RWPE1 (cell line): Measurements from ENCODE around the gene FXYD7.

Experiments used
- CTCF ChIA-PET: fragments of 350-600 bp; sonication (Branson Sonifier 250); formaldehyde crosslinking; extraction: SDS; loops from one replicate; lab custom pipeline; 2021; lab: Yijun Ruan, JAX
- POLR2A ChIA-PET: fragments of 400-600 bp; formaldehyde crosslinking; extraction: SDS; loops from one replicate; lab custom pipeline; 2020; ENCODE audit warnings: antibody characterized with exemption; ENCODE audit not compliant: low non-redundant PET; lab: Yijun Ruan, JAX
- DNase-seq: peaks from one replicate; pipeline ENCODE4 v3.0.0; 2012; ENCODE audit warnings: low spot score
- H3K27ac ChIP-seq: fragments of 450-650 bp; 2 replicates; pipeline ENCODE4 v1.5.1; 2017
- TF ChIP-seq, protein P1 (sequence below): fragments of 450-650 bp; conservative IDR thresholded peaks from 2 replicates; pipeline ENCODE4 v1.5.1; 2017; ENCODE audit warnings: low read depth, mild to moderate bottlenecking

Gene FXYD7

DNA sequence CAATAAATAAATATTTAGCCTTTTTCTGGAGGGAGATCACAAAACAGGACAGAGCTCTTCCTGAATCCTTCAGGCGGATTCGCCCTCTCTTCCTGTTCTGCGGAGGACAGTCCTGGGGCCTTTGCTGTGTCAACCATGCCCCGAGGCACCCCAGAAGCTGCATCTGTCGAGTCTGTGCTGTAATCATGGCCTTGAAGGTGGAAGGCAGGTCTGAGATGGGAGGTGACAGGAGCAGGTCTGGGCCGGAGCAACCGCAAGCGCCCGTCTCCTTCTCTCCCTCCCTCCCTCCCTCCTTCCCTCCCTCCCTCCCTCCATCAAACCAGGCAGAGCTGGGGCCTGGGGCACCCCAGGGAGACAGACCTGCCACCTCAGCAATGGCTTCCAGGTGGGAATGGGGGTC is 32.1 kb upstream of the FXYD7 start:
- peak overlapping the region; percentile 86 for H3K27ac ChIP-seq
- no peak for DNase-seq
- TF ChIP-seq, protein P1, sequence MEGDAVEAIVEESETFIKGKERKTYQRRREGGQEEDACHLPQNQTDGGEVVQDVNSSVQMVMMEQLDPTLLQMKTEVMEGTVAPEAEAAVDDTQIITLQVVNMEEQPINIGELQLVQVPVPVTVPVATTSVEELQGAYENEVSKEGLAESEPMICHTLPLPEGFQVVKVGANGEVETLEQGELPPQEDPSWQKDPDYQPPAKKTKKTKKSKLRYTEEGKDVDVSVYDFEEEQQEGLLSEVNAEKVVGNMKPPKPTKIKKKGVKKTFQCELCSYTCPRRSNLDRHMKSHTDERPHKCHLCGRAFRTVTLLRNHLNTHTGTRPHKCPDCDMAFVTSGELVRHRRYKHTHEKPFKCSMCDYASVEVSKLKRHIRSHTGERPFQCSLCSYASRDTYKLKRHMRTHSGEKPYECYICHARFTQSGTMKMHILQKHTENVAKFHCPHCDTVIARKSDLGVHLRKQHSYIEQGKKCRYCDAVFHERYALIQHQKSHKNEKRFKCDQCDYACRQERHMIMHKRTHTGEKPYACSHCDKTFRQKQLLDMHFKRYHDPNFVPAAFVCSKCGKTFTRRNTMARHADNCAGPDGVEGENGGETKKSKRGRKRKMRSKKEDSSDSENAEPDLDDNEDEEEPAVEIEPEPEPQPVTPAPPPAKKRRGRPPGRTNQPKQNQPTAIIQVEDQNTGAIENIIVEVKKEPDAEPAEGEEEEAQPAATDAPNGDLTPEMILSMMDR, result no peak
- ChIA-PET CTCF (interaction anchor here (0.7 to 0.8 kb wide), 2 partner anchors 14 to 44 kb away, joined by 3 to 6 read pairs; no protein-coding TSS in a partner anchor), POLR2A (interaction anchor here (0.6 kb wide), 1 partner anchor 43 kb away, joined by 4 read pairs; no protein-coding TSS in a partner anchor)

DNA sequence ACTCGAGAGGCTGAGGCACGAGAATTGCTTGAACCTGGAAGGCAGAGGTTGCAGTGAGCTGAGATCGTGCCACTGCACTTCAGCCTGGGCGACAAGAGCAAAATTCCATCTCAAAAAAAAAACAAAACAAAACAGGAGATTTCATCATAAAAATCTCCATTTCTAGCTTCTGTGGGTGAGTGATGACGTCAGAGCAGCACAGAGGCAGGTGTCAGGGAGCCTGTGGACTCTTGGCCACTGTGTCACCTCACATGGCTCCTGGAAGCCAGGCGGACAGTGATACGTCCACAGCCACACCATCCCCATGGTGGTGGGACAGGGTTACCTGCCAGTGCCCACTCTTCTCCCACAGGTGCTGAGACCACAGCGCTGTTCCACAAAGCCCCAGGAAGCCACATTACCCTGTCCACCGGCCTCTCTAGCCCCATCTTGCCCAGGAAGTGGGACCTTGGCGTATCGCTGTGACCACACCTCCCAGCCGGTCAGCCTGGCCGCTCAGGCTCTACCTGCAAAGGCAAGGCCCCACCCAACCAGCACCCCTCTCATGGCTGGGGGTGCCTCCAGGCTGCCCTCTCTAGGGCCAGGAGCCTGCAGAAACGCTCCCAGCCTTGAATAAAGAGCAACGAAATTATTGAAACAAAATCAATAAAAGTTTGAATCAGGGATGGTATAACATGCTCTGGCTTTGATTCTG is 29.9 kb upstream of the FXYD7 start:
- ChIA-PET POLR2A (no interaction called here), CTCF (interaction anchor here (0.7 kb wide), 2 partner anchors 58 to 358 kb away, joined by 4 read pairs; no protein-coding TSS in a partner anchor)
- TF ChIP-seq, protein P1, result no peak
- H3K27ac ChIP-seq, result peak overlapping the region; percentile 86
- DNase-seq, result no peak

- peak; percentile 65 for DNase-seq
- POLR2A ChIA-PET, result no interaction called here
- H3K27ac ChIP-seq, result peak overlapping the region; percentile 100
- TF ChIP-seq, protein P1, result peak; percentile 97
- CTCF ChIA-PET, result interaction anchor here (0.5 to 3.9 kb wide), 15 partner anchors 10 to 566 kb away, joined by 3 to 37 read pairs (median 5); partner anchors contain the start of genes FXYD7 and LGI4
Measured at GRCh38 chr19:35114353-35115176, 28.5 kb upstream of the FXYD7 start.

DNA sequence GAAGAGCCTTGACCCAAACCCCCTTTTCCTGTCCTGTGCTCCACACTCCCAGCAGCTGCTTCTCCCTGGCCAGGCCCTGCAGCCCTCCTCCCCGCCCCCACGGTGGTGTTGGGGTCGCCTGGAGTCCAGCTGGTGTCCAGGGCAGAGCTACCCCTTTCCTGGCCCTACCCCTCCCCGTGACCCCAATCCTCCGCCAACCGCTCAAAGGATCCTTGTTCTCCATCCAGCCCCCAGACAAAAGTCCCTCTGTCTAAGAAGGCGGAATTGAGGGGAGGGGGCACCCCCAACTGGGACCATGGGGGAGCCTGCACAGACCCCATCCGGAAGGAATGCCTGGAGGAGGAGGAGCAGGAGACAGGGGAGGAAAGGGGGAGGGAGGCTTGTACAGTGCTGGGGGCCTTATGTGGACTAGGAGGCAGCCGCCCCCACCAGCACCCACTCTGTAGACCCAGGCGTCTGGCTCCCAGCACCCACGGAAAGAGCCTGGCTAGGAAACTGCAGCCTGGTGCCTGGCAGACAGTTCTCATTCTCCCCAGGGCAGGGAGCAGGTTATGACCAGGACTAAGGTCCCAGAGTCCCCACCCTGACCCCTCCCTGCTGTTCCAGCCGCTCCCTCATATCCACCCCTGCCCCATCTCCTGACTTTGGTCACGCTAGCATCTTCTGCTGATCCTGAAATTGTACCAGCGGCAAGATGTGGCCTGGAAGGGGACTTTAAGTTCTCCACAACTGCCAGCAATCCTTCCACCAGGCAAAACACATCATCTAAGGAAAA is 27.7 kb upstream of the FXYD7 start, which contains the start of gene FXYD3:
Gene FXYD3 (plus strand): TSS at position 647 of the 775 bp plus-strand sequence. CDS start 3,554 bp downstream, outside the sequence.
- ChIA-PET CTCF (interaction anchor here (0.5 to 3.9 kb wide), 13 partner anchors 10 to 565 kb away, joined by 3 to 37 read pairs (median 5); partner anchors contain the start of genes FXYD7 and LGI4), POLR2A (interaction anchor here (1.1 kb wide), 1 partner anchor 9 kb away, joined by 3 read pairs; no protein-coding TSS in a partner anchor)
- DNase-seq, result peak; percentile 17
- TF ChIP-seq, protein P1, result no peak
- peak within 1 kb of the TSS; percentile 100 for H3K27ac ChIP-seq

- peak overlapping the region; percentile 100 for H3K27ac ChIP-seq
- CTCF ChIA-PET, result interaction anchor here (0.7 to 3.9 kb wide), 6 partner anchors 11 to 104 kb away, joined by 3 to 37 read pairs (median 4); partner anchors contain the start of gene LGI4
- DNase-seq, result peak; percentile 78
- POLR2A ChIA-PET, result interaction anchor here (1.1 to 1.2 kb wide), 2 partner anchors 8 to 38 kb away, joined by 3 read pairs; no protein-coding TSS in a partner anchor
- TF ChIP-seq, protein P1, result no peak
Measured at GRCh38 chr19:35116072-35116801, 26.8 kb upstream of the FXYD7 start.
